ENCODE data around the gene SMAD9. TPM values are rescaled to one million over a fixed set of nuclear protein-coding genes. Genes with fewer than 3 reads are reported as not detected.

The SMAD9 gene
- 2.8 and 3.1 TPM in 2 replicates for total RNA-seq

DNA sequence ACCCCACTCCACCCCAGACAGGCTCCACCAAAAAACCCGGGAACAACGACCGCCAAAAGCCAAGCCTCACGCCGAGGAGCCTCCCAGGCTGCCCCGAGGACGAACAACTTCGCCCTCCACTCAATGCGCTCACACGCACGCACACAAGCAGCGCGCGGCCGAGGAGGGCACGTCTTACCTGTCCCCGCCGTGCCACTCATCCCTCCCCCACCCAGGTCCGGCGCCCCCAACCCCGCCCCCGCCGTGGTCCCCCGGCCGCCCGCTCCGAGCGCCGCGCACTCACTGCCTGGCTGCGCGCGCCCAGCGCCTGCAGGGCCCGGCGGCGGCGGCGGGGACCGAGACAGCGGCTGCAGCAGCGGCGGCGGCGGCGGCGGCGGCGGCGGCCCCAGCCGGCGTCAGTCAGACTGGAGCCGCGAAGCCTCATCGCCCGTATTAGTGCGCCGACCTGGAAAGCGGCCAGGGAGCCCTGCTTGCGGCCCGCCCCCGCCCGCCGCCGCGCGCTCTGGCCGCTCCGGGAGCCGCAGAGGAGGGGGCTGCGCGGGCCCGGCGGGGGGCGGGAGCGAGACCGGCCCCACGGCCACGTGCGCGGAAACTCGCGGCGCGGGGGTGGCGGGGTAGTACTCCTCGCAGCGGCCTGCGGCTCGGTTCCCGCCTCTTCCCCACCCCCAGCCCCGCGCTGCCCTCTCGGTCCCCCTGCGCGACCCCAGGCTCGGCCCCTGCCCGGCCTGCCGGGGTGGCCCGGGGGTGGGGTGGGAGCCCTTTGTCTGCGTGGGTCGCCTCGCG is at the start of gene SMAD9:
Gene SMAD9, minus strand, starts transcription at position 406 of the 783 bp plus-strand sequence. CDS start 40,549 bp downstream, outside the sequence.

DNA sequence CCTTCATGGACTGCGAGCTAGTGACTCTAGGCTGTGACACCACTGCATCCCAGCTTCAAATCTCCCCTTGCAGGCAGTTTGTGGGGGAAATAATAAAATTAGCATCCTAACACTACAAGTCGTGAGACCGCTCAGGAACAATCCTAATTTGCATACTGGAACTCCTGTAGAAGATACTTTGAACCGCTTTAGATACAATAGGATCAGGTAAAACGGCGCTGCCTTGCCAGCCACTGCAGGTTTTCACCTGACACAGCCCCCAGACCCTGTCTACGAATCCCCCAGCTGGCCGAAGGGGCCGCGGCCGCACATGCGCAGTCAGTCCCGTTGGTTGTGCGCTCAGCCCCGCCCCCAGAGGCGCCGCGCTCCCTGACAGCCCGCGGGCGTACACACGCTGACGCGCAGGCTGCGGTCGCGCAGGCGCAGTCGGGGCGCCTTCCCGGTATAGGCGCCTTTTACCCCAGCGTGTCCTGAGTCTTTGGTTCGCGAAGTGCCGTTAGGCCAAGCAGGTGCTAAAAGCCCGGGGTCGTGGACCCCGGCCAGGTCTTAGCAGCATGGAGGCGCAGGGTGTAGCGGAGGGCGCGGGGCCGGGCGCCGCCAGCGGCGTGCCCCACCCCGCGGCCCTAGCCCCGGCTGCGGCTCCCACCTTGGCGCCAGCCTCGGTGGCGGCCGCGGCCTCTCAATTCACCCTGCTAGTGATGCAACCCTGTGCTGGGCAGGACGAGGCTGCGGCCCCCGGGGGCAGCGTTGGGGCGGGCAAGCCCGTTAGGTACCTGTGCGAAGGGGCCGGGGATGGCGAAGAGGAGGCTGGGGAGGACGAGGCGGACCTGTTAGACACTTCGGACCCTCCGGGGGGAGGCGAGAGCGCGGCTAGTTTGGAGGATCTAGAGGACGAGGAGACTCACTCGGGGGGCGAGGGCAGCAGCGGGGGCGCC is 101.0 kb downstream of the SMAD9 start, which contains the start of gene RFXAP:
Gene RFXAP, plus strand, starts transcription at position 419 of the 935 bp plus-strand sequence. Its CDS starts 136 bp downstream, at position 555.

Other genes starting within 250 kb of the SMAD9 start
- gene SERTM1, start 246.2 kb downstream of the SMAD9 start, total RNA-seq, result not detected in 2 replicates
- 1.3 and 1.7 TPM in 2 replicates for gene RFXAP, start 101.0 kb downstream of the SMAD9 start, total RNA-seq
- 26.5 and 26.8 TPM in 2 replicates for gene ALG5, start 79.1 kb upstream of the SMAD9 start, total RNA-seq
- 8.8 and 9.0 TPM in 2 replicates for gene EXOSC8, start 80.5 kb upstream of the SMAD9 start, total RNA-seq
- 46.6 and 60.4 TPM in 2 replicates for gene SUPT20H, start 139.4 kb upstream of the SMAD9 start, total RNA-seq
- gene CSNK1A1L, start 185.4 kb upstream of the SMAD9 start, total RNA-seq, result not detected in 2 replicates